IMR-90 (cell line): ENCODE data around the gene KAT7.

ENCODE experiments used
- BHLHE40 ChIP-seq: fragments of 150-350 bp; IDR thresholded peaks from 2 replicates; pipeline ENCODE4 v1.6.1; 2016; ENCODE audit warnings: mild to moderate bottlenecking, low read depth, low read length
- CEBPB ChIP-seq: IDR thresholded peaks from 2 replicates; pipeline ENCODE4 v1.6.1; 2012; ENCODE audit warnings: low read depth, low read length, improper control_type of control experiment
- CTCF ChIP-seq: conservative IDR thresholded peaks from 2 replicates; pipeline ENCODE4 v1.5.1; 2012; ENCODE audit warnings: mild to moderate bottlenecking, low read depth, low read length, improper control_type of control experiment
- FOS ChIP-seq: fragments of 150-350 bp; IDR thresholded peaks from 2 replicates; pipeline ENCODE4 v1.6.1; 2016; ENCODE audit warnings: low read depth, low read length
- MAZ ChIP-seq: IDR thresholded peaks from 2 replicates; pipeline ENCODE4 v1.6.1; 2012; ENCODE audit warnings: low read depth, mild to moderate bottlenecking, low read length, improper control_type of control experiment, moderate library complexity, borderline replicate concordance
- NFE2L2 ChIP-seq: fragments of 150-350 bp; IDR thresholded peaks from 2 replicates; pipeline ENCODE4 v1.6.1; 2016; ENCODE audit warnings: low read depth, mild to moderate bottlenecking, low read length
- POLR2A ChIP-seq: IDR thresholded peaks from 2 replicates; pipeline ENCODE4 v1.6.1; 2012; ENCODE audit warnings: mild to moderate bottlenecking, low read depth, low read length
- RAD21 ChIP-seq: IDR thresholded peaks from 2 replicates; pipeline ENCODE4 v1.6.1; 2012; ENCODE audit warnings: low read length, improper control_type of control experiment
- RCOR1 ChIP-seq: IDR thresholded peaks from 2 replicates; pipeline ENCODE4 v1.6.1; 2012; ENCODE audit warnings: mild to moderate bottlenecking, low read length, improper control_type of control experiment; ENCODE audit not compliant: insufficient replicate concordance
- RFX5 ChIP-seq: IDR thresholded peaks from 2 replicates; pipeline ENCODE4 v1.8.0; 2012; ENCODE audit warnings: low read depth, mild to moderate bottlenecking, low read length, moderate library complexity
- SMC3 ChIP-seq: fragments of 150-350 bp; IDR thresholded peaks from 2 replicates; pipeline ENCODE4 v1.6.1; 2016; ENCODE audit warnings: low read depth, mild to moderate bottlenecking, antibody characterized with exemption, low read length, moderate library complexity
- USF2 ChIP-seq: fragments of 150-350 bp; IDR thresholded peaks from 2 replicates; pipeline ENCODE4 v1.6.1; 2017; ENCODE audit warnings: mild to moderate bottlenecking, antibody characterized with exemption, low read length, low read depth

- TF ChIP-seq RFX5 (no peak), FOS (no peak), CTCF (no peak), POLR2A (no peak), SMC3 (no peak), RCOR1 (no peak), MAZ (no peak), USF2 (no peak), RAD21 (no peak), NFE2L2 (no peak), BHLHE40 (no peak), CEBPB (no peak)
Observed at GRCh38 chr17:49839455-49839854, 51.0 kb downstream of the KAT7 start.
